GM11168 (cell line): Measurements from ENCODE around the gene SYNGR3.

Experiments used
- in situ Hi-C: fragments of 300-500 bp; cut with MboI; formaldehyde crosslinking; loops from one replicate; pipeline ENCODE4 v1.12.0; 2022; ENCODE audit warnings: low sequenced_read_pairs; ENCODE audit not compliant: unreplicated experiment

The SYNGR3 gene

GRCh38 chr16:1990351-1991134 lies 773 bp downstream of the SYNGR3 start:
- in situ Hi-C loops: no loop called here

DNA sequence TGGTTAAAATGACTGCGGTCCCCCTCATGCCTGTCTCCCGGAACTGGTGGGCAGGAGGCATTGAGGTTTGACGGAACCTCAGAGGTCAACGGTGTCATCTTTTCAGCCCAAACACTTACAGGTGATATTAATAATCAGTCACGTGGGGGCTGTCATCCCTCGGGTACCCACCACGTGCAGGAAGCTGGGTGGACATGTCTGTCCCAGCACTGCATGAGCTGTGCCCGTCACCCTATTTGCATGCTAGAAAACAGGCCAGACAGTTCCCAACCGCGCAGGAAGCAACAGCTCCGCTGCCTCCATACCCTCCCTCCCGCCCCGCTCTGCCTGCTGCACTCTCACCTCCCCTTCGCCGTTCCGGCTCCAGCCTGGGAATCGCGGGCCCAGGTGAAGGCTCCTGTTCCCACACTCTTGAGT lies 1.4 kb downstream of the SYNGR3 start:
- in situ Hi-C loops: no loop called here

DNA sequence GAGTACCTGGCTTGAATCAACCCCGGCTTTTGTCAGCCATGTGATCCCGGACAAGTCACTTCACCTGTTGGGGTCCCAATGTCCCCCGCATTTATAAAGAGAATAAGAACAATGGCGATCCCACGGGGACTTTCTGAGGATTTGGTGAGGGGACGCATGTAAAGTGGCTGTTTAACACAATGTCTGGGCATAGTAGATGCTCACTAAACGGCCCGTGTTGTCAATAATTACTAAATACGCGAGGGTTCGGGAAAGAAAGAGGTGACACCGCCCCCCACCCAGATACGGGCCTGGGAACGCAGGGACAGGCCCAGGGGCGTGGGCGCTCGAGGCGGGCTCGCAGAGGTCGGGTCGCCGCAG lies 1.8 kb downstream of the SYNGR3 start:
- in situ Hi-C loops: no loop called here

DNA sequence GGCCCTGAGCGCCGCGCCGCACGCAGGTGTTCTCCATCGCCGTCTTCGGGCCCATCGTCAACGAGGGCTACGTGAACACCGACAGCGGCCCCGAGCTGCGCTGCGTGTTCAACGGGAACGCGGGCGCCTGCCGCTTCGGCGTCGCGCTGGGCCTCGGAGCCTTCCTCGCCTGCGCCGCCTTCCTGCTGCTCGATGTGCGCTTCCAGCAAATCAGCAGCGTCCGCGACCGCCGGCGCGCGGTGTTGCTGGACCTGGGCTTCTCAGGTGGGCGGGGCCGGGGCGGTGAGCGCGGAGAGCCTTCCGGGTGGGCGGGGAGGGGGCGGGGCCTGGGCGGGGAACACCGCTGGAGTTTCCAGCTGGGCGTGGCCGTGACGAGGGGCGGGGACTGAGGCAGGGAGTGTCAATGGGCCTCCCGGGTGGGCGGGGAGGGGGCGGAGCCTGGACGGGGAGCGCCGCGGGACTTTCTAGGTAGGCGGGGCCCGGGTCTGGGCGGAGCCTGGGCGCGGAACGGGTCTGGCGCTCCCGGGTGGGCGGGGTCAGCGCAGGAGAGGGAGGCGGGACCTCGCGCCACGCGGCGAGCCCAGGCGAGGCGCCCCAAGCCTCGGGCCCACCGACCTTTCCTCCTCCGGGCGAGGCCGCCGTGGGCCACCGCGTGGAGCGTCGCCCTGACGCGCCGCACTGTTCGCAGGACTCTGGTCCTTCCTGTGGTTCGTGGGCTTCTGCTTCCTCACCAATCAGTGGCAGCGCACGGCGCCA lies 2.4 kb downstream of the SYNGR3 start:
- in situ Hi-C loops: no loop called here

DNA sequence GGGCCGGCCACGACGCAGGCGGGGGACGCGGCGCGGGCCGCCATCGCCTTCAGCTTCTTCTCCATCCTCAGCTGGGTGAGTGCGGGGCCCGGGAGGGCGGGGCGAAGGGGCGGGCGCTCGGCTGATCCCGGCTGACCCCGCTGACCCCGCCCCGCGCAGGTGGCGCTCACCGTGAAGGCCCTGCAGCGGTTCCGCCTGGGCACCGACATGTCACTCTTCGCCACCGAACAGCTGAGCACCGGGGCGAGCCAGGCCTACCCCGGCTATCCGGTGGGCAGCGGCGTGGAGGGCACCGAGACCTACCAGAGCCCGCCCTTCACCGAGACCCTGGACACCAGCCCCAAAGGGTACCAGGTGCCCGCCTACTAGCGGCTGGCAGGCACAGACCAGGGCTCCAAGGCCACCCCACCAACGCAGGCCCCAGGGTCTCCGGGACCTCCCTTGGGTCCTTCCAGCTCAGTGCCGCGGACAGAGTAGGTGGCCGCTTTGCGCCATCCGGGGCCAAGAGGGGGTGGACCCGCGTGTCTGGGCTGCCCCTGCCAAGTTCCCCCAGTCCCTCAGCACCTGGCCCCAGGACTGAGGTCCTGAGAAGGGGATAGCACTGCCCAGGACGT lies 3.0 kb downstream of the SYNGR3 start:
- in situ Hi-C loops: no loop called here

GRCh38 chr16:1993731-1994131 lies 4.0 kb downstream of the SYNGR3 start:
- in situ Hi-C loops: no loop called here

- in situ Hi-C loops: no loop called here
These were observed 8.0 kb downstream of the SYNGR3 start for GRCh38 chr16:1997494-1998359.

- in situ Hi-C loops: no loop called here
These were observed 8.6 kb downstream of the SYNGR3 start for GRCh38 chr16:1998360-1998835.

- in situ Hi-C loops: no loop called here
These were observed 9.4 kb downstream of the SYNGR3 start for GRCh38 chr16:1998852-1999801.

- in situ Hi-C loops: loop anchor here (25.0 kb wide), 1 partner anchor 487 kb away; the partner anchor contains the start of gene TBC1D24
These were observed 10.2 kb downstream of the SYNGR3 start for GRCh38 chr16:1999866-2000514.

GRCh38 chr16:2001035-2001434 lies 11.3 kb downstream of the SYNGR3 start:
- in situ Hi-C loops: loop anchor here (25.0 kb wide), 1 partner anchor 486 kb away; the partner anchor contains the start of gene TBC1D24

DNA sequence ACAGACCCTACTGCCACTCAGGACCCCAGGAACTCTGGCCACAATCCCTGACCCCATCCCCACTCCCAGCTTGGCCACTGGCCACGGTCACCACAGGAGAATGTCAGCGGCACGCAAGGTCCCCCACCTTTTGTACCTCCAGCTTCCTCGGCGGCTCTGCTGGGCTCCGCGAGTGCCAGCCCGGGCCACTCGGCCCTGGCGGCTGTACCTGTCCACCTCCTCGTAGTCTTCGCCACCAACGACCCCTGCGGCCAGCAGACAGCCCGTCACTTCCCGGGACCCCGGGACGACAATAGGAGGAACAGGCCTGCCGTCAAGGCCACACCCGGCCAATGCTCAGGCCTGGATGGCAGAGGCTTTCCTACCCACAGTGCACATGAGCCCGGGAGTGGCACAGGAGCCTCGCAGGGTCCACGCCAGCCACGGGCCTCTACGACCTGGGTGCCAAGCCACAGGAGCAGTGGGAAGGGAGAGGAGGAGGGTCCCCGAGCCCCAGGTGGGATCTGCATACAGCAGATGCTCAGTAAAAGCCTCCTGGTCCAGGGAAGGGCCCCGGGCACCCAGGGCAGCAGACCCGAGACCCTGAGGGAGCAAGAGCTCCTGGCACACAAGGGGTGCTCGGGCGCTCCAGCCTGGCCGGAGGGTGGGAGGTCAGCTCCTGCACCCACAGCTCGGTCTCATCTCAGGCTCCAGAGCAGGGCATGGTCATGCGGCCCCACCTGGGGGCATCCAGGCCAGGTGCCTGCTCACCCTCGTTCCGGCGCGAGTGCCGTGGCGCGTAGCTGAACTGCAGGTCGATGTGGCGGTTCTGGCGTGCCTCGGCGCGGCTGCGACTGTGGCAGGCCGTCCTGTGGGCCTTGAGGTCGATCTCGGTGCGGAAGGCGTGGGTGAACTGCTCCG lies 11.9 kb downstream of the SYNGR3 start:
- in situ Hi-C loops: loop anchor here (25.0 kb wide), 1 partner anchor 486 kb away; the partner anchor contains the start of gene TBC1D24

GRCh38 chr16:2002406-2003230 lies 12.8 kb downstream of the SYNGR3 start:
- in situ Hi-C loops: loop anchor here (25.0 kb wide), 1 partner anchor 485 kb away; the partner anchor contains the start of gene TBC1D24

DNA sequence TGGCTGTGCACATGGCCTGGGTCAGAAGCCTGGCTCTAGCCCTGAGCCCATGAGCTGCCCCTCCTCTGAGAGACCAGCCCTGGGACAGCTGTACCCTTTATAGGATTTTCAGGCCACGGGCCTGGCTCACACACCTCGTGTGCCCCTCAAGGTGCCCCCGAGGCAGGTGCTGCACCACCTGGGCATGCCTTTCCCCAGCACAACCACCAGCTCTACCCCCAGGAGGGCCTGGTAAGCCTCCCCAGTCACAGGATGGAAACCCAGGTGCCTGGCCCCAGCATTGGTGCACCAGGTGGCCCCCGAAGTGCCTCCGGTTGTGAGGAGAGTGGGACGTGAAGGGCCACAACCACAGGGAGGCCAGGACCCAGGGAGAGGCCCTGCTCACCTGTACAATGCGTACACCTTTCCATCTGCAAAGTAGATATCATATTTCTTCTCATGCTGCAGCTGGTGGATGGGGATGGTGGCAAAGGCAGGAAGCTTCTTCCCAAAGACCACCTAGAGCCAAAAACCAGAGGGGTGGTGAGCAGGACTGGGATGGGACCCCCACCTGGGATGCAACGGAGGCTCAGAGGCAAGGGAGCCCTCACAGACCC lies 13.6 kb downstream of the SYNGR3 start:
- in situ Hi-C loops: loop anchor here (25.0 kb wide), 1 partner anchor 484 kb away; the partner anchor contains the start of gene TBC1D24

GRCh38 chr16:2003827-2004641 lies 14.3 kb downstream of the SYNGR3 start:
- in situ Hi-C loops: loop anchor here (25.0 kb wide), 1 partner anchor 483 kb away; the partner anchor contains the start of gene TBC1D24
